CD4-positive, alpha-beta T cell treated with Interleukin-21 for 1 hour (primary cell): ENCODE results near the gene EIF3L.
A peak's percentile ranks its signal among the peaks of the same experiment; 100 is the strongest.

ENCODE experiments used
- DNase-seq: peaks from one replicate; pipeline ENCODE4 v3.0.0-alpha.2; 2020

EIF3L gene

GRCh38 chr22:37817705-37818408 is 31.4 kb upstream of the EIF3L start:
- DNase-seq: peak; percentile 83

DNA sequence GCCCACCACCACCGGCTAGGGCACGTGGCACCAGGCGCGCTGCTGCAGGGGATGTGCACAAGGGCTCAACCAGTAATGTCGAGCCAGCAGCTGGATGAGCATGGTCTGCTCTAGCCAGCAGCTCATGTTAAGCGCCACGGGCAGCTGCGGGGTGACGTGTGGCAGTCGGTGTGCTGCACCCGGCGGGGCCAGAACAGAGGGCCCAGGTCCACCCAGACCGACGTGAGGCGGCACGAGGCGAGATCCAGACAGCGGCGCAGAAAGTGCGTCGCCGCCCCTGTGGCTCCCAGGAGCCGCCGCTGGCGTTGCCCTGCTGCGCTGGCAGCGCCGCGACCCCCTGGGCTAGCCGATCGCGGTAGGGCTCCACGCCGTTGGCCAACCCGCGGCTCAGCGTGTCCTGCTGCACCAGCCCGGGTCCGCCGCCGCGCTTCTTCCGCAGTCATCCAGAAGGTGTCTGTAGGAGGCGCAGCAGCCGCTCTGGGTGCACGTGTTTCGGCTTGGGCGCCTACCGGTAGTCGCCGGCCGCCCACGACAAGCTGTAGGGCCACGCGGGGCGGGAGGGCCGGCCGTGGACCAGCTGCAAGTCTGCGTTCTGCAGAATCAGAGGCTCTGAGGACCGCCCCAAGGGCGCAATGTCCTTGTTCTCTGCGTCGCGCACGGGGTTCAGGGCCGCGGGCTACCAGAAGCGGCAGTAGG is 30.7 kb upstream of the EIF3L start:
- peak; percentile 65 for DNase-seq

DNA sequence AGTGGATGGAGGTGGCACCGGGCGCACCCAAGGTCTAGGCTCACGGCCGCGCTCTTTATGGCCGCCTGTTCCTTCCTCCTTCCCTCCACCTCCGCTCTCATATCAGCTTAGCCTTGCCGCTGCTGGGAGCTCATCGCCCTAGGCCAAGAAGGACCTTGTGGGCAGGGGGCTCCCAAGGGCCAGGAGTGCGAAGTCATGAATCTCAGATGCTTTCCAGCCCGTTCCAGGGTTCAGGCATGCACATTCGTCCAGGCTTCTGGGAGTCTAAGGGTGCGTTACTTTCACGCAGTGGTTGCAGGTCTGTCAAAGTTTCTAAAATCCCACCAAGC is 30.1 kb upstream of the EIF3L start:
- DNase-seq: no peak

- no peak for DNase-seq
Observed at GRCh38 chr22:37820350-37820749, 28.9 kb upstream of the EIF3L start.

GRCh38 chr22:37822079-37822833 is 27.0 kb upstream of the EIF3L start:
- no peak for DNase-seq

DNA sequence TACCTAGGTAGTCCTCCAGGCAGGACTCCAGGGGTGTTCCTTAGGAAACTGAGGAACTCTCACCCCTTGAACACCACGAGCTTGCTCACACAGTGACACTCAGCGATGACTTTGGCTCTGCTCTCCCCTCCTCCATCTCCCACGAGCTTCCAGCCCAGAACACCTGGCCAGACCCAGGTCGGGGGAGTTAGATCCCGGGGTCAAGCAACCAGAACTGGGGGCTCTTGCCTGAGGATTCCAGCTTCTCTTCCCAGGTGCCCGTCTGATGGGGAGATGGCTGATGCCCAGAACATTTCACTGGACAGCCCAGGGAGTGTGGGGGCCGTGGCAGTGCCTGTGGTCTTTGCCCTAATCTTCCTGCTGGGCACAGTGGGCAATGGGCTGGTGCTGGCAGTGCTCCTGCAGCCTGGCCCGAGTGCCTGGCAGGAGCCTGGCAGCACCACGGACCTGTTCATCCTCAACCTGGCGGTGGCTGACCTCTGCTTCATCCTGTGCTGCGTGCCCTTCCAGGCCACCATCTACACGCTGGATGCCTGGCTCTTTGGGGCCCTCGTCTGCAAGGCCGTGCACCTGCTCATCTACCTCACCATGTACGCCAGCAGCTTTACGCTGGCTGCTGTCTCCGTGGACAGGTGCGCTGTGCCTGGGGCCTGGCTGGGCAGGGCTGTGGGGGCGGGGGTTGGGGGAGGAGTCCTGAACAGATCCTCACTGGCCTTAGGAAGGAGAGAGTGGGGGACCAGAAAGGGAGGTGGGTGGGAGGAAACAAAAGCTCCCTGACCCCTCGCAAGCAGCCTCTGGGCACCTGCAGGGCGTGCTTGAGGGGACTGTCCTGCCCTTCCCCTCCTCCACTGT is 25.9 kb upstream of the EIF3L start, which contains the start of gene GALR3:
GALR3 (plus strand) TSS at position 249 of the 852 bp plus-strand sequence; CDS start at position 274, 25 bp downstream.
- no peak for DNase-seq

DNA sequence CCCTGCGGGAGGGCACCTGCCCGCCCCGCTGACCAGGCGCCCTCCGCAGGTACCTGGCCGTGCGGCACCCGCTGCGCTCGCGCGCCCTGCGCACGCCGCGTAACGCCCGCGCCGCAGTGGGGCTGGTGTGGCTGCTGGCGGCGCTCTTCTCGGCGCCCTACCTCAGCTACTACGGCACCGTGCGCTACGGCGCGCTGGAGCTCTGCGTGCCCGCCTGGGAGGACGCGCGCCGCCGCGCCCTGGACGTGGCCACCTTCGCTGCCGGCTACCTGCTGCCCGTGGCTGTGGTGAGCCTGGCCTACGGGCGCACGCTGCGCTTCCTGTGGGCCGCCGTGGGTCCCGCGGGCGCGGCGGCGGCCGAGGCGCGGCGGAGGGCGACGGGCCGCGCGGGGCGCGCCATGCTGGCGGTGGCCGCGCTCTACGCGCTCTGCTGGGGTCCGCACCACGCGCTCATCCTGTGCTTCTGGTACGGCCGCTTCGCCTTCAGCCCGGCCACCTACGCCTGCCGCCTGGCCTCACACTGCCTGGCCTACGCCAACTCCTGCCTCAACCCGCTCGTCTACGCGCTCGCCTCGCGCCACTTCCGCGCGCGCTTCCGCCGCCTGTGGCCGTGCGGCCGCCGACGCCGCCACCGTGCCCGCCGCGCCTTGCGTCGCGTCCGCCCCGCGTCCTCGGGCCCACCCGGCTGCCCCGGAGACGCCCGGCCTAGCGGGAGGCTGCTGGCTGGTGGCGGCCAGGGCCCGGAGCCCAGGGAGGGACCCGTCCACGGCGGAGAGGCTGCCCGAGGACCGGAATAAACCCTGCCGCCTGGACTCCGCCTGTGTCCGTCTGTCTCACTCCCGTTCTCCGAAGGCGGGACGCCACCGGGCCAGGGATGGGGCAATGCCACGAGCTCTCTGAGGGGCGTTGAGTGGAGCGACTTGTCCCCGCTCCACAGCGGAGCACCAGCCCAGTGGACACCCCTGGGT is 24.3 kb upstream of the EIF3L start:
- DNase-seq: no peak

GRCh38 chr22:37827056-37827455 is 22.2 kb upstream of the EIF3L start:
- no peak for DNase-seq

GRCh38 chr22:37830093-37830842 is 19.0 kb upstream of the EIF3L start:
- no peak for DNase-seq

GRCh38 chr22:37831472-37831871 is 17.7 kb upstream of the EIF3L start:
- no peak for DNase-seq

DNA sequence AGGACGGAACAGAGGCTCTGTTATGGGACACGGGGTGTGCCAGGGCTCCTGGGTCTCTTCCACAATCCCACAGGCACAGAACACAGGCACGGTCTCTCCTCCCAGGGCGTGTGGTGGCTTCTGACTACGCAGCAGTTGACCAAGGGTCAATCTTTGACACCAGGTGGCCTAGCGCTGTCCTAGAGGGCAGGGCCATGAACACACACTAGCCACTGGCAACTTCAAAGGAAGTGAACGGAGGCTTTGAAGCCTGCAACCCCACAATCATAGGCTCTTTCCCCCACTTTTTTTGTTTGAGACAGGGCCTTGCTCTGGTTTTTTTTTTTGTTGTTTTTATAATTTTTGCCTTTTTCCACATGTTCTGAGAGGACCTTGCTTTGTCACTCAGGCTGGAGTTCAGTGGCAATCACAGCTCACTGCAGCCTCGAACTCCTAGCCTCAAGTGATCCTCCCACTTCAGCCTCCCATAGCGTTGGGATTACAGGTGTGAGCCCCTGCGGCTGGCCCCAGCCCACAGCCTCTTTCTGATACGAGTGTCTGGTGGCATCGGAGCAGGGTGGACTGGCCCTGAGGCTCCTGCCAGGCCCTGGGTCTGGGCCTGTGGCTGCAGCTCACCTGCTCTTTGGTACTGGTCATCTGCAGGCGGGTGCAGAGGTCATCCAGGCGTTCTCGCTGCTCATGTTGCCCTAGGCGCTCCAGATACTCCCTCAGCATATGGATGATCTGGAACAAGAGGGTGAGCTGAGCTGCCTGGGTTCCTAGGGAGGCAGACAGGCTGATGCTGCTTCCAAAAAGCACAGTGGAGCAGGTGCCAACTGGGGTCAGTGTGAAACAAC is 17.0 kb upstream of the EIF3L start:
- no peak for DNase-seq

GRCh38 chr22:37842015-37842793 is 7.0 kb upstream of the EIF3L start:
- no peak for DNase-seq

DNA sequence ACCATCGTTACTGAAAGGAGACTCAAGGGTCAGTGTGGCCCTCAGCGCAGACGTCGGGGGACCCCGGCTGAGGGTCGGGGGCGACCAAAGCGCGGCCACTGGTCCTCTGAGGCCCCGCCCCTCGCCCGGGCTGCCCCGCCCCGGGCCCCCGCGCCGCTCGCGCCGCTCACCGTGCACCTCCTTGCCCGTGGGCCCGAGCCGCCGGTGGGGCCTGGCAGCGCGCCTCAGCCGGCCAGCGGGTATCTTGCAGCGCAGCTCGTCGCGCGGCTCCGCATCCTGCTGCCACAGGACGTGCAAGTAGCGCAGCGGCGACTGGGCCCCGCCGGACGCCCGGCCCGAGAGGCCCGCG is 5.5 kb upstream of the EIF3L start:
- DNase-seq: no peak

DNA sequence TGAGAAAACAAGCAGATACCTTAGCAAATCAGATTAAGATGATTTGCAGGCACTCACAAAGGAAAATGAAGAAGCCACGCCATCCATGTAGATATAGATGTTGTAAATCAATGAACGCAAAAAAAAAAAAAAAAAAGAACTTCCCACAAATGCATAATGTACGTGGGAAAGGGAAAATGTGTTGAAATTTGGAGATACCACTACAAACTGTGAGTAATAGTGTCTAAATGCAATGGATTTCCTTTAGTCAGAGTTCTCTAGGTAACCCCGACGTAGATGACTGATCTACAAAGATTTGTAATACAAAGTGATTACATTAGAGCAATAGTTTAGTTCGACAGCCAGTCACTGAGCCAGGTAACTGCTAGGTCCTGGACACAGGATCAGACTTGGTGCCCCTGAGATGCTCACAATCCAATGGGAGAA is 4.3 kb upstream of the EIF3L start:
- no peak for DNase-seq

- no peak for DNase-seq
Observed at GRCh38 chr22:37846433-37846832, 2.8 kb upstream of the EIF3L start.

DNA sequence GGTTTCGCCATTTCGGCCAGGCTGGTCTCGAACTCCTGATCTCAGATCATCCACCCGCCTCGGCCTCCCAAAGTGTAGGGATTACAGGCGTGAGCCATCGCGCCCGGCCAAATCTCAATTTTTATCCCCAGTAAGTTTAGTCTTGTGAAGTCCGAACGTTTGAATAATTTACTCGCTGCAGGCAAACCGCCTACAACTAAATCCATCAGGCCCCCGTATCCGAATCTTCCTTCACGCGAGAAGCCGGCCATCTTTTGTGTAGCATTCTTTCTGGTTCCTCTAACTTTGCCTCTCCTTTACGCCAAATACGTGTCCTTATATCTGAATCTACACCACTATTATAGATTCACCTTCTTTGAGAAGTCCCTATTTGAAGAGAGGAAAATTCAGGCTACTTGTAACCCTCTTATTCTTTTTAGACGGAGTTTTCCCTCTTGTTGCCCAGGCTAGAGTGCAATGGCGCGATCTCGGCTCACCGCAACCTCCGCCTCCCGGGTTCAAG is 581 bp upstream of the EIF3L start:
- peak; percentile 35 for DNase-seq

- DNase-seq: no peak
Observed at GRCh38 chr22:37850801-37851200, 1.6 kb downstream of the EIF3L start.

DNA sequence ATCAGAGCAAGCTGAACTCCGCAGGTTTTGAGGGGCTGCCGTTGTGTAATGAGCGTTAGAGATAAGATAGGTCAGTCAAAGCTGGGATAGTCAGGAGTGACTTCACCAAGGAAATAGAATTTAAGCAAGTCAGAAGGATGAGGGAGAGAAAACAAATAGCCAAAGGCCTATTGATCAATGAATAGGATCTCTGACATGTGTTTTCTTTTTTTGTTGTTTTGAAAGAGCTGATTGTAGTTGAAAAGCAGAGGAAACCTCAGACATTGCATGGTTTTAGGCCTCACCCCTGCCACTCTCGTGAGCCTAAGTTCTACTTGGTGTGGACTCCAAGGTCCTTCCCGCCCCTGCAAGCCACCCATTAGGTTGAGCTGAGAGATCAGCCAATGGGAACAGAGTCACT is 3.2 kb downstream of the EIF3L start:
- DNase-seq: no peak

DNA sequence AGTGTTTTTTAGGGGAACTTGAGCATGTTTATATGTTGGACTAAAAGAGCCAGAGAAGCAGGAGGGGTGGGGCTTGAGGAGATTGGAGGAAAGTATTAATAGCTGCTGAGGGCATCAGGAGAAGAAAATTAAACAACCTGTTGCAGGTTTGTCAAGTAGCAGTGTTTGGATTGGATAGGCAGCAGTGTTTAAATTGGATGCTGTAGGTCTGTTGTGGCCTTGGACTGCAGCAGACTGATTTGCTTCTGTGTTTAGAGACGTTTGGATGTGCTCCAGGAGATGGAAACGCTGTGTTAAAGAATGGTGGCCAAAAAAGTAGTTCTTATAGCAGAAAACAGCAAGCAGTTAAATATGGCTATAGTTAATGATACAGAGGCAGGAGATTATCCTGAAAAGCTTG is 5.7 kb downstream of the EIF3L start:
- no peak for DNase-seq
